Measurements from ENCODE around the gene LLGL2.

Gene LLGL2

DNA sequence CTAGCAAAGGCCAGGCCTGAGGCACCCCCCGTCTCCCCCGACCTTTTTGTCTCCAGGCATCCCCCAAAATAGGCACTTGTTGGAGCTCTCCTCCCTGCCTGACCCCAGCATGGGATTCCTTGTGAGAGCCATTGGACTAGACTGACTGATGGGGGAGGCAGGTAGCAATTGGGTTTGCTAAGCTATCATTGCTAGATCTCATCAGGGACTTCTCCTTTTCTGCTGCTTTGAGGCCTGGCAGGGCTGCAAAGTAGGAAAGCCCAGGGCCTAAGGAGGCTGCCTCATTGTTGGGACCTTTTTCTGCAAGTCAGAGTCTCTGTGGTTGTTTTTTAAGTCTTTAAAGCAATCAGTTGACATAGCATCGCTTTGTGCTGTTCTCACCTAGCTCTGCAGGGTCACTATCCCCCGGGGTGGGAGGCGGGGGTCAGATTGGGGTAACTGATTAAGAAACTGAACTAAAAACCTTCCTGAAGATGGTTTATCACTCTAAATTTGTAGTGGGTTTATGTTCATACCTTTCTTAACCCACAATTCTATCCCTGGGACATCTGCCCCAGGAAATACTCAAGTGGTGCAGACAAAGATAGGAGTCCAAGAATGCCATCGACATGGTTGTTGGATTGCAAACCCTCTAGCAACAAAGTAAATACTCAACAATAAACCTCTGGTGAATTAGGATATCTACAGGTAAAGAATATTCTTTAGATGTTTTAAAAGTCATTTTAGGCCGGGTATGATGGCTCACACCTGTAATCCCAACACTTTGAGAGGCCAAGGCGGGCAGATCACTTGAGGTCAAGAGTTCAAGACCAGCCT is 28.0 kb downstream of the LLGL2 start:
- no peak for DNase-seq

DNA sequence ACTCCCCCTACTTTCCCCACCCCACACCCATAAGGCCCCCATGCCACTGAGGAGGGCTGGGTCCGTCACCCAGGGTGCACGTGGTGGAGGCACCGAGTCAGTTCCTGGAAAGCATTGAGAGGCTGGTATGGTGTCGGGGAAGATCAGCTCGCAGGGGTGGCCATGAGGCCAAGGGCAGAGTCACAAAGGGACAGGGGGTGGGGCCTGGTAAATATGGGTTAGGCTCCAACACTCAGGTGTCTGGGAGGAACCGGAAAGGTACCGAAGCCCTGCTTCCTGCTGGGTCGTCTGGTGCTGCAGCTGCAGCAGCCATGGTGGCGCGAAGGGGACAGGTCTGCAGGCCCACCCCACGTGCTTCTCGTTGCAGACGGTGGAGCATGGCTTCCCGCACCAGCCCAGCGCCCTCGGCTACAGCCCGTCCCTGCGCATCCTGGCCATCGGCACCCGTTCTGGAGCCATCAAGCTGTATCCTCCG is 30.2 kb downstream of the LLGL2 start:
- no peak for DNase-seq

DNA sequence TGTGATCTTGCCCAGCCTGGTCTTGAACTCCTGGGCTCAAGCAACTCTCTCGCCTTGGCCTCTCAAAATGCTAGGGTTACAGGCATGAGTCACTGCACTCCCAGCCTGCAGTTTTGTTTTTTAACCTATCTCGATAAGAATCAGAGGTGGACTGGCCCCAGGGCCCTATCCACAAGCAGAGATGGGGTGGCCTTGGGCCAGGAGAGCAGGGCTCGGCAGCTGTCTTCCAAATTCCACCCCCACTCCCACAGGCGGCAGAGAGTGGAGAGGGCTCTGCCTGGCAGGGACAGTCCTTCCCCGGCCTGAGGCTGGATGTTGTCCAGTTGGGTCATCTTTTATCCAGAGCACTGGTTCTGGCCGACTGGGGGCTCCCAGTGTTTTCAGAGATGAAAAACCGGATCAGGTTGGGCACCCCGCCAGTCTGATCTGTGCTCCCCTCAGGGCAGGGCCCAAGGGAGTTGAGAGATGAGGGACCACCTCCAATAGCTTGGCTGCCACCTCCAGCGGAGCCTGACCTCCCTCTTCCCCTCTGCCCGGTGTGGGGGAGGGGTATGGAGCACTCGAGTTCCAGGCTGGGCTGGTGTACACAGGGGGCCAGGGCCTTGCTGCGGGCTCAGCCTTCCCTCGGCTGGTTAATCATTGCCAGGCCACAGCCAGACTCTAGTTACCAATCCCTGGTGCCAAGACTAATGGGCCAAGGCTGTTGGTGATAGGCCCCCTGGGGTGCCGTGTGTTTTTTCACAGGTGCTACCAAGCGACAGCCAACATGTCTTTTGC is 31.8 kb downstream of the LLGL2 start:
- no peak for DNase-seq

DNA sequence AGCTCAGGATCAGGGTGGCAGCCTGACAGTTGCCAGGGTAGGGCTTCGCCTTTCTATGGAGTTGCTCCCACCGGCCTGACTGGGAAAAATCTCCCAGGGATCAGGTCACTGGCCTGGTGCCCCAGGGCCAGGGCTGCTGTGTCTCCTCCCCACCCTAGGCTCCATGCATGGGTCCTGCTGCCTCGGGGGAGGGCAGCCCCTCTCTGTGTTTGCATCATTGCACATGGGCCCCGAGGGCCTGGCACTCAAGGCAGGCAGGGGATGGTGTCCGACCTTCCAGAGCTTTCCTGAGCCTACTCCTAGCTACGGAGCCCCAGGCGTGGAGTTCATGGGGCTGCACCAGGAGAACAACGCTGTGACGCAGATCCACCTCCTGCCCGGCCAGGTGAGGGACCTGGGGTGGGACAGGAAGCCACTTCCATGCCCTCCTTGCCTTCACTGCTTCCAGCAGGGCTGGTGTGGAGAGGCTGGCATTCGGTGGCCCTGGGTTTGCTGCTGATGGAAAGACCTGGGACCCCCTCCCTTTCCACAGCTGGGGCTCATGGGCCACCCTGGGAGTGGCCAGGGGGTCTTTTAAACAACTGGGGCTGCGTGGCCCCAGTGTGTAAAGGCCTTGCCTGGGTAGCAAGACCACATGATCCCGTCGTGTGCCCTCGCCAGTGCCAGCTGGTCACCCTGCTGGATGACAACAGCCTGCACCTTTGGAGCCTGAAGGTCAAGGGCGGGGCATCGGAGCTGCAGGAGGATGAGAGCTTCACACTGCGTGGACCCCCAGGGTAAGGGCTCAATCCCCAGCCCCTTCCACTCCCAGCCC is 32.6 kb downstream of the LLGL2 start:
- DNase-seq = no peak

DNA sequence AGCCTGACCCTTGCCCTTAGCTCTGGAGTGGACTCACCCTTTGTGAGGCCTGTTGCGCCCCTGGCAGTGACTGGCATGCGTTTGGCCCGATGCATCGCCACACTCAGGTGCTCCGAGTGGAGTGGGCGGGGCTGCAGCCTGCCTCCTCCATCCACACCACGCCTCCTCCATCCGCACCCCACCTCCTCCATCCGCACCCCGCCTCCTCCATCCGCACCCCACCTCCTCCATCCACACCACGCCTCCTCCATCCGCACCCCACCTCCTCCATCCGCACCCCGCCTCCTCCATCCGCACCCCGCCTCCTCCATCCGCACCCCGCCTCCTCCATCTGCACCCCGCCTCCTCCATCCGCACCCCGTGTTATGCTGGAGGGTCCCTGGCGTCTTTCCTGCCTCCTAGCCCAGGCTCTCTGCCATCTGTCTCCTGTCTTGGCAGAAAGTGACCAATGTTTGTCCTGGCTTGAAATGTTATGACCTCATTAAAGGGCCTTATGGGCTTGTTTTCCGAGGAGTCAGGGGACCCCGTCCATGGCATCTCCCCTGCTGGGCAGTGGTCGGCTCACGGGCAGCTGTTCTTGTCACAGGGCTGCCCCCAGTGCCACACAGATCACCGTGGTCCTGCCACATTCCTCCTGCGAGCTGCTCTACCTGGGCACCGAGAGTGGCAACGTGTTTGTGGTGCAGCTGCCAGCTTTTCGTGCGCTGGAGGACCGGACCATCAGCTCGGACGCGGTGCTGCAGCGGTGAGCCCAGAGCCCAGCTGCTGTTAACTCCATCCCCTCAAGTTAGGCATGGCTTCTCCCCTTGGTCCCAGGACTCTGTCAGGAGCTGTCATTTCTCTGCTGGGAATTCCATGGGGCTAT is 33.4 kb downstream of the LLGL2 start:
- DNase-seq = no peak

DNA sequence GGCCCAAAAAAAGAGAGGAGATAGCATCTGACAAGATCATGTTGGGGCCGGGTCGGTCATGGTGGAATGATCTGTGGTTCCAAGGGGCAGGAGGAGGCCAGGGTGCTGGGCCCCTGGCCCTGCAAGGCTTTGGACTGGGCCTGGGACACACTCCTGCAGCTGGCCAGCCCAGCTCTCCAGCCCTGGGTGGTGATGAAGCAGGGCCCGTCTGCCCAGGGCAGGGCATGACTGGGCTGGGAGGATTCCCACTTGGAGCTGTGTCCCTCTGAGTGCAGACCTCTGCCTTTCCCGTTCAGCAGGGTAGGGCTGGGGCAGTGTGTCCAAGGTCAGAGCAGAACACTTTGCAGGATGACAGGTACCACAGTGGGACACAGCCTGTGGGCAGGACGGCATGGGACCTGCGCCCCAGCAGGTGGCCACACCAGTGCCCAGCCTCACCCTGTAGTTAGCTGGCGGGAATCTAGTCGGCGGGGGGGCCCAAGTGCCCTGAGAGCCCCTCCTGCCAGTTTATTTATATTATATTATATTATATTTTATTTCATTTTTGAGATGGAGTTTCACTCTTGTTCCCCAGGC is 34.5 kb downstream of the LLGL2 start:
- no peak for DNase-seq

DNA sequence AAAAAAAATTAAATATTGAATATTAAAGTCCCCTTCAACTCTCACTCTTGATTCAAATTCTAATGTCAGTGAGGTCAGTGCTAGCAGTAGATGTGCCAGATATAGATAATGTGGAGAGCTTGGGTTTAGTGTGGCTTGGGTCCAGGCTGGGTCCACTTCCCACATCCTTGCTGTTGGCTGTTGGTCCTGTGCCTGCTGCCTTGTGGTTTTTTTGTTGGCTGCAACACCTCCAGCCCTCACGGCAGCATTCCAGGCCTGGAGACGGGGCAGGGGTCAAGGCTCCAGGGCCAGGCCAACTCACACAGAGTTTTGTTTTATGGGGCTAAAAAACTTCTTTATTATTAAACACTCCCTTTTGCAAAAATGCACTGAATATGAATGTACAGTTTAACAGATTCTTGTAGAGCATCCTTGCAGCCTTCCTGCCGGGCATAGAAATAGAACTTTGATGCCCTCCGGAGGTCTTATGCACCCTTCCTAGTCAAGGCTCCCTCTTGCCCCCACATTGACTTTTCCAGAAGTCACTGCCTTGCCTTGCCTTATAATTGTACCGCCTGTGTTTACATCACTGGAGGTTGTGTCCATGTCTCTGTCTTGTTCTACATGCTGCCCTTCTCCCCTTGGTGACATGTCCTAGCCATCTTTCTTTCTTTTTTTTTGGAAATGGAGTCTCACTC is 36.6 kb downstream of the LLGL2 start:
- no peak for DNase-seq

DNA sequence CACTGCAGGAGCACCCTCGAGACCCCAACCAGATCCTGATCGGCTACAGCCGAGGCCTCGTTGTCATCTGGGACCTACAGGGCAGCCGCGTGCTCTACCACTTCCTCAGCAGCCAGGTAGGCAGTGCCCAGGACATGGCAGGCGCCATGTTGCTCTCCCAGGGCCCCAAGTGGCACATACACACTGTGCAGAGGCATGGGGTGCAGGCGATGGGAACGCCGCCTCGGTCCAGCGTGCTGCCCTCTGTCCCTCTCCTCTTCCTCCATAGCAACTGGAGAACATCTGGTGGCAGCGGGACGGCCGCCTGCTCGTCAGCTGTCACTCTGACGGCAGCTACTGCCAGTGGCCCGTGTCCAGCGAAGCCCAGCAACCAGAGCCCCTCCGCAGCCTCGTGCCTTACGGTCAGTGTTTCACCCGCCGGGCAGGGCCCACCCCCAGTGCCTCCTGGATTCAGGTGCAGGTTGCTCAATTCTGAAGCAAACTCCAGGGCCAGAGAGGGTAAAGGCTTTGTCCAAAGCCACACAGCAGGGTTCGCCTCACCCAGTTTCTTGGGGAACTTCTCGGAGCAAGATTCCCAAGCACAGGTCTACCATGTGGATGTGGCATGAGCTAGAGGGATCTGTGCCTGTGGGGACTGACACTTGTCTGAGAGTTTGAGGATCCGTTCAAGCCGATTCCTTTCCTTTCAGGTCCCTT is 37.7 kb downstream of the LLGL2 start:
- DNase-seq = no peak

DNA sequence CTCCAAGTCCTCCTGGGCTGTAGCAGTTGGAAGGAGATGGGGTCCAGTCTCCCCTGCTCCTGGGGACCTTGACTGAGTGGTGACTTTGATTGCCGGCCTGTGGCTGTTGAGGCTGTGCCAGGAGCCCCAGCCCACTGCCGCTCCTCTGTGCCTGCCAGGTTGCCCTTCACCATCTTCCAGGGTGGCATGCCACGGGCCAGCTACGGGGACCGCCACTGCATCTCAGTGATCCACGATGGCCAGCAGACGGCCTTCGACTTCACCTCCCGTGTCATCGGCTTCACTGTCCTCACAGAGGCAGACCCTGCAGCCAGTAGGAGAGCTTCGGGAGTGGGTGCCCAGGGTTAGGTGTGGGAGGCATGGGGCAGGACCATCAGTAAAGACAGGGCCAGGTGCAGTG is 38.7 kb downstream of the LLGL2 start:
- DNase-seq = no peak

DNA sequence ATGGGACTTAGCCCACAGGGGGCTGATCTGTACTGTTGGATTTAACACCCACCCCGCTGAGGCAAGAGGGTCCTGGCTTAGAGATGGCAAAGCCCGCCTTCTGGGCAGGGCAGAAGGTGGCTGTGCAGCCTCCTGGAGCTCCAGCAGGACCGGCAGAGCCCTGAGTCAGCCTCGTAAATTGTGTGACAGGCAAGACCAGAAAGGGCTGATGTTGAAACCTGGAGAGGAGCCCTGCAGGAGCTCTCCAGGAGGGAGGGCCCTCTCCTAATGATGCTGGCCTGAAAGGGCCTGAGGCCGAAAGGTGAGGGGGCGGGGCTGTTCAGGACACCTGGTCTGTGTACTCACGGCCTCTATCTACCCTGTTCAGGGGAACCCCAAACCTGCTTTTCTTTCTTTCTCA is 39.6 kb downstream of the LLGL2 start:
- no peak for DNase-seq

DNA sequence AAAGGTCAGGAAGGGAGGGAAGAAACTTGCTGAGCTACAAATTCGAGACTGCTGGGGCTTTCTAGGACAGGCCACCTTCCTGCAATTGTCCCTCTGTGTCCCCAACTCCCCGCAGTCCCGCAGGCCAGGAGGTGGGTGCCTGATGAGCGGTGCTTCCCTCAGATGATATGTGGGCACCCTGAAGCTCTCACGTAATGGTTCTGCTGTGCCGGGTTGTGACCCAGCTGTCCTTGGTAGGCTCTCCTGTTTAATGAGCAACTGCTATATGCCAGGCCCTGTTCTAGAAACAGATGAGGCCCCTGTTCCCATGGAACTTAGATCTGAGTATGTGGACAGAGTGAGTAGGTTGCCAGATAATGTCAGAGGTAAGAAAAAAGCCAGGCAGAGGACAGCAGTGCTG is 40.1 kb downstream of the LLGL2 start:
- DNase-seq = no peak

DNA sequence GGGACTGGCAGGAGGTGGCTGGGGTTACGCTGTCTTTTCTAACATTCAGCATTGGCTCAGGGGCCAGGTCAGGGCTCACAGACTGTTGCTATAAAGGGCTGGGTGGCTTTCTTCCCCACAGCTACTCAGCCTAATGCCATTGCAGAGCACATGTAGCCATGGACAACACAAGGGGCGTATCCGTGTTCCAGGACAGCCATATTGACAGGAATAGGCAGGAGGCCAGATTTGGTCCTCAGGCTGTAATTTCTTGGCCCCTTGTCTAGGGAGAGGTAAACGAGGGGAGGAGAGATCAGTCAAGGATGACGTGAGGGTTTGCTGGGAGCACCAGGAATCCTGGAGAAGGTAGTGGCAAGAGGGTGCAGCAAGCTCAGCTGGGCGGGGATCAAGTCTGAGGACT is 40.9 kb downstream of the LLGL2 start:
- DNase-seq = no peak

DNA sequence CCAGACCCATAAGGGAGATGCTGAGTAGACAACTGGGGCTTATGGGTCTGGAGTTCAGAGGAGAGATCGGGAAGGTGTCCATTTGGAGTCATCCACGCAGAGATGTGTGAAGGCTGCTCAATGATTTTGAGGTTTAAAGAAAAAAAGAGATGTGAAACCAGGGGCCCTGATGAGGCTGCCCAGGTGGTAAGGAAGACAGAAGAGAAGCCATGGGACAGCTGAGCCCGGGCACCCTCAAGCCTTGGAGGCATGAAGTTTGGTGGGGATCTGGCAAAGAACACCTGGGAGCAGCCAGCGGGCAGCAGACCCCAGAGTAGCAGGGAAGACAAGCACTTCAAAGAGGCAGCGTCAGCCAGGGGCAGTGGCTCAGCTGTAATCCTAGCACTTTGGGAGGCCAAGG is 41.3 kb downstream of the LLGL2 start:
- no peak for DNase-seq

DNA sequence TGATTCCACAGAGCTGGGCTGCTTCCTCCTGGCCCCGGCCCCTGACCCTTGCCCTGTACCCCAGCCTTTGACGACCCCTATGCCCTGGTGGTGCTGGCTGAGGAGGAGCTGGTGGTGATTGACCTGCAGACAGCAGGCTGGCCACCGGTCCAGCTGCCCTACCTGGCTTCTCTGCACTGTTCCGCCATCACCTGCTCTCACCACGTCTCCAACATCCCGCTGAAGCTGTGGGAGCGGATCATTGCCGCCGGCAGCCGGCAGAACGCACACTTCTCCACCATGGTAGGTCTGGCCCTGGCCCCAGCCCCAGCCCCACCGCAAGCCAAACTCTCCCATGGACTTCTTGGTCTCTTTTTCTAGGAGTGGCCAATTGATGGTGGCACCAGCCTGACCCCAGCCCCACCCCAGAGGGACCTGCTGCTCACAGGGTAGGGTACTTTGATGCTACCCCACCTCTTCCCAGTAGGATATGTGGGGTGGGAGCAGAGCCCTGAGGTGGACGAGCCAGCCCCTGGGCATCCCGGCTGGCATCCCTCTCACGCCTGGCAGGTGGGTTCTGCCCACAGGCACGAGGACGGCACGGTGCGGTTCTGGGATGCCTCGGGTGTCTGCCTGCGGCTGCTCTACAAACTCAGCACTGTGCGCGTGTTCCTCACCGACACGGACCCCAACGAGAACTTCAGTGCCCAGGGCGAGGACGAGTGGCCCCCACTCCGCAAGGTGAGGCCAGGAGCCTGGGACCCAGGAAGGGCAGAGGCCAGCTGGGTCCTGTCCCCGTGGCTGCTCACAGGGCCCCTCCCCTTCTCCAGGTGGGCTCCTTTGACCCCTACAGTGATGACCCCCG is 43.1 kb downstream of the LLGL2 start:
- DNase-seq = no peak

DNA sequence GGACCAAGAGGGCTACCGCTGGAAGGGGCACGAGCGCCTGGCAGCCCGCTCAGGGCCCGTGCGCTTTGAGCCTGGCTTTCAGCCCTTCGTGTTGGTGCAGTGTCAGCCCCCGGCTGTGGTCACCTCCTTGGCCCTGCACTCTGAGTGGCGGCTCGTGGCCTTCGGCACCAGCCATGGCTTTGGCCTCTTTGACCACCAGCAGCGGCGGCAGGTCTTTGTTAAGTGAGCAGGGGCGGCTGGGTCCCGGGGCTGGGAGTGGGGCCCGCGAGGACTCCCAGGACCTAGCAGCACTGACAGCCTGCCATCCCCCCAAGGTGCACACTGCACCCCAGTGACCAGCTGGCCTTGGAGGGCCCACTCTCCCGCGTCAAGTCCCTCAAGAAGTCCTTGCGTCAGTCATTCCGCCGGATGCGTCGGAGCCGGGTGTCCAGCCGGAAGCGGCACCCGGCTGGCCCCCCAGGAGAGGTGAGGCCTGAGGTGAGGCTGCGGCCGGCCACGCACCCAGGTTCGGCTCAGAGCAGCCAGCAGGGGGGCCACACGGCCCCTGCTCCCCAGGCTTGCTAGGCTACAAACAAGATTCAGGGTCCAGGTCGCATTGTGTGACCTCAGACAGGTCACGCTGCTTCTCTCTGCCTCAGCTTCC is 44.7 kb downstream of the LLGL2 start:
- DNase-seq = no peak

DNA sequence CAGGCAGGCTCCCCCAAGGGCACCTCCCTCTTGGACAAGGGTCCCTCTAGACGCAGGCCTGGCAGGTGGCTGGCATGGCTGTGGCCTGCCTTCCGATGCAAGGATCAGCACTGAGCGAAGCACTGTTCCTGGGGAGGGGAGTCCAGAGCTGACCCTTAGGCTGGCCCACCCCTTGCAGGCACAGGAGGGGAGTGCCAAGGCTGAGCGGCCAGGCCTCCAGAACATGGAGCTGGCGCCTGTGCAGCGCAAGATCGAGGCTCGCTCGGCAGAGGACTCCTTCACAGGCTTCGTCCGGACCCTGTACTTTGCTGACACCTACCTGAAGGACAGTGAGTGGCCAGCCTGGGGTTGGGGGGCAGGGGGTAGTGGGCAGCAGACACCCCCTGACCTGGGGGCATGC is 45.3 kb downstream of the LLGL2 start:
- DNase-seq = no peak

DNA sequence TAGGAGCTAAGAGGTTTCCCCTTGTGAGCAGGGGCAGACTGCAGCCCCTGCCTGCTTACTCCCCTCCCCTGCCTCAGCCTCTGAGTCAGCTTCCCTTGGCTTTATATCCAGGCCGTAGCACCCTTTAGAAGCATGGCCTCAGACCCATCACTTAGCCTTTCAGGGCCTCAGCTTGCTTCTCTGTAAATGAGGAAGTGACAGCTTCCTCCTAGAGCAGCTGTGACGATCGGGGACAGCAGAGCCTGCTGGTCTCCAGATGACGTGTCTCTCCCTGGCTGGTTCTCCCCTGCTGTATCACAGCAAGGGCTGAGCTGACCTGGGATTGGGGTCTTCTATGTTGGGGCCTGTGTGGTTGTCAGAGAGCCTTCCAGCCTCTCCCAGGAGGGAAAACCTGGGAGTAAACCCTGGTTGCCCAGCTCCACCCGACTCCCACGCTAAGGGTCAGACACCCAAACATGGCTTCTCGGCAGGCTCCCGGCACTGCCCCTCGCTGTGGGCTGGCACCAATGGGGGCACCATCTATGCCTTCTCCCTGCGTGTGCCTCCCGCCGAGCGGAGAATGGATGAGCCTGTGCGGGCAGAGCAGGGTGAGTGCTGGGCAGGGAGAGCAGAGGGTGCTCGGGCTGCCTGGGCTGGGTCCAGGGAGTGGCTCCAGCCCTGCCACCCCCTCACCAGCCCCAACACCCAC is 45.8 kb downstream of the LLGL2 start:
- no peak for DNase-seq

DNA sequence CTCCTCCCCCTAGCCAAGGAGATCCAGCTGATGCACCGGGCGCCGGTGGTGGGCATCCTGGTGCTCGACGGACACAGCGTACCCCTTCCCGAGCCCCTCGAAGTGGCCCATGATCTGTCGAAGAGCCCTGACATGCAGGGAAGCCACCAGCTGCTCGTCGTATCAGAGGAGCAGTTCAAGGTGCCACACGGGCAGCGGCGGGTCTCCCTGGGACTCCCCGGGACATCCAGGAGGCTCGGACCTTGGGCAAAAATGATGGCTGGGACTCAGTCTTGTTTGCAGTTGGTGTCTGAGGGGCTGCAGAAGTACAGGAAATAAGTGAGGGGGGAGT is 46.4 kb downstream of the LLGL2 start:
- DNase-seq = no peak

All from activated CD4-positive, alpha-beta T cell treated with anti-CD3 and anti-CD28 coated beads, Interleukin-2, amount 50 U/mL, for 4 hours (primary cell).